HG02943 (cell line): Measurements from ENCODE around the gene TUBGCP6.

Experiments
- ATAC-seq: cut with Tn5 transposase; IDR thresholded peaks from one replicate; pipeline ENCODE4 v1.9.1; 2021; ENCODE audit warnings: mild to moderate bottlenecking, low read depth, moderate library complexity; ENCODE audit not compliant: unreplicated experiment

The TUBGCP6 gene

DNA sequence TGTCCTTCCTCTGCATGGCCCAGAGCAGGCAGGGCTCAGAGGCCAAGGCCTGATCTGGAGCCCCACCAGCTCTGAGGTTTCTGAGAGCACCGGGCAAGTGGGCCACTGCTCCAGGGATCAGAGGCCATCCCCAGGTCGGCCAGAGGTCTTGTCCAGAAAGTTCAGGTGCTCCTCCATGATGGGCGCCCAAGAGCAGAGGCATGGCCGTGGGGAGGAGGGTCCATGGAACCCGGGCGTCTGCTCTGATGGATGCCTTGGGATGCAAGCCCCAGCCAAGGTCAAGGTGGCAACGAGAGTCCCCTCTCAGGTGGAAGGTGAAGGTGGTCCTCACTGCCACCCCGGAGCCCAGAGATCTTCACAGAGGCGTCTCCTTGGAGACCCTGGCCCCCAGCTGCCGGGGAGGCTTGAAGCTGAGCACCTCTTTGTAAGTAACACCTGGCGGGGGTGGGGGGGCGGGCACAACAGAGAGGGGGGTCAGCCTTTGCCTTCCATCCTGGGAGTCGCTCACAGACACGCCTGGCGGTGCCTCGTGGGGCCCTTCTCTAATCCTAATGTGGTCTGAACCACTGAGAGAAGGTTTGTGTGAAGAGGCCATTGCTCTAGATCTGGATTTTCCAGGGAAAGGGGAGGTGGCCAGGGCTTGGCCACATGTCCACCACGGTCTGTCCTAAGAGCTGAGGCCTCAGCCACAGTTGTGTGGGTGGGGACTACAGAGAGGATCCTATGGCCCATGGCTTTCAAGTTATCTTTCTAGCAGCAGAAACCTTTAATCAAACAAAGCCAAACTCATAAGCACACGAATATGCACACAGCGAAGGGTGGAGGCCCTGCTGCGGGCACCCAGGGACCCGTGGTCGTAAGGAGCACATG is 8.5 kb upstream of the TUBGCP6 start:
- no peak for ATAC-seq

DNA sequence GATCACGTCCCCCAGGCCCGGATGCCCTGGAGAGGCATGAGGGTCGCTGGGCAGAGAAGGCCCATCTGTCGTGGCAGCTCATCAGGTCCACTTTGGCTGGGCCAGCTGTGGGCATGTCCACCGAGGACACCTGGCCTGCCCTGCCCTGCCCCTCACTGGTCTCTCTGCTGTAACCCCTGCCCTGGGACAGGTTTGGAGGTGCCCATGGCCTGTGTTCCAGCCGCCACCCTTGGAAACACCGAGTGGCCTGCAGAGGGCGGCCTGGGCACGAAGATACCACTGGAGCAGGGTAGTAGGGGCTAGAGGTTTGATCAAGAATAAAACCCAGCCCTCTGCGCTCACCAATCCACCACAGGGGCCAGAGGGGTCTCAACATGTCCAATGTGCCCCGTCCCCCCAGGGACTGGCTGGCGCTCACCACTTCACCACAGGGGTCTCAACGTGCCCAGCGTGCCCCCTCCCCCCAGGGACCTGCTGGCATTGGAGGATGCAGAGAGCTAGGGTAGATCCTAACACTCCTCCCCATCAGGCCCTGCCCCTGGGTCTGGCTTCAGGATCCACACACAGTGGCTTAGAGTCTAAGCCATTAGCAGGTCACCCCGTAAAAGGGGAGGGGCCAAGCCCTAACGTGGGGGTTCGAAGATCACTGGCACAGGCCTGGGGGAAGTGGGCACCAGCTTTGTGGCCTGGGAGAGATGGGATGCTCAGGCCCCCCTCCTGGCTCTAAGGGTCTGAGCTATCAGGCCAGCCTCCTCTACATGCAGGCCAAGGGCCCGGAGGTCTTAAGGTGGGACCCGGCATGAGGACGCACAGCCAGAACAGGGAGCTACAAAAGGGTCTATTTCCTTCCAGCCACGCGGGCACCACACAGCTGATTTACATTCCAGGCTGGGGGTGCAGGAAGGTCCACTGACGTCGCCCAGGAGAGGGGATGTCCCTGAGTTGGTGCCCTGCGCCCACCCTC is 7.5 kb upstream of the TUBGCP6 start:
- no peak for ATAC-seq

GRCh38 chr22:50251477-50252081 is 6.8 kb upstream of the TUBGCP6 start:
- ATAC-seq, result no peak

GRCh38 chr22:50250555-50251476 is 6.0 kb upstream of the TUBGCP6 start, which contains the start of gene HDAC10:
HDAC10 (minus strand) TSS chr22:50251265; CDS start chr22:50251032, 233 bp downstream.
- ATAC-seq, result no peak

DNA sequence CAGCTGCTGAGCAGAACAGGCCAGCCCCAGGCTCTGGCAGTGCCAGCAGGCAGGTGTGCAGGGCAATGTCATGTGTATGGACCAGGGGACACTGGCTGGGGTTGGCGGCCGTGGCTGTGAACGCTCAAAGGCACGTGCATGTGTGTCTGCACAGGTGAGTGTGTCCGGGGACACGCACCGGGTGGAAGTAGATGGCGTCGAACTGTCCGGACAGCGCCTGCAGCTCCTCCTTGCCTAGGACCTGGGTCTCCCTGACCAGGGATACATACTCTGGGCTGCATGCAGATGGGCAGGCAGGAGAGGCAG is 5.4 kb upstream of the TUBGCP6 start:
- no peak for ATAC-seq

- no peak for ATAC-seq
Measured at GRCh38 chr22:50249341-50250248, 4.8 kb upstream of the TUBGCP6 start.

- no peak for ATAC-seq
Measured at GRCh38 chr22:50248196-50249081, 3.6 kb upstream of the TUBGCP6 start.

DNA sequence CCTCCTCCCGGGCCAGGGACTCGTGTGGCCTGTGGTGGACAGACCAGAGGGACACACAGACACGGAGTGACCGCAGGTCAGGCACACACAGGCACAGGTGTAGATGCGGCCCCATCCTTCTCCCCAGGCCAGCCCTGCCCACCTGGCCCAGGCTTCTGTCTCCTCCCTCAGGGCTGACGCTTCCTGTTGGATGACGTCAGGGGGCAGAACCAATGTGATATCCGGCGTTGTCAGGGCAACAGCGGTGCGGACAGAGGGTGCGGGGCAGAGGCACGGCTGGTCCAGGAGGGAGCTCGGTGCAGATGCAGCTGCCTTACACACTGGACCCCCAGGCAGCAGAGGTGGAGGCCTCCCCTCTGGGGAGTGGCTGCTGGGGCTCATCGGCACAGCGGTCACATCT is 2.9 kb upstream of the TUBGCP6 start:
- ATAC-seq, result no peak

DNA sequence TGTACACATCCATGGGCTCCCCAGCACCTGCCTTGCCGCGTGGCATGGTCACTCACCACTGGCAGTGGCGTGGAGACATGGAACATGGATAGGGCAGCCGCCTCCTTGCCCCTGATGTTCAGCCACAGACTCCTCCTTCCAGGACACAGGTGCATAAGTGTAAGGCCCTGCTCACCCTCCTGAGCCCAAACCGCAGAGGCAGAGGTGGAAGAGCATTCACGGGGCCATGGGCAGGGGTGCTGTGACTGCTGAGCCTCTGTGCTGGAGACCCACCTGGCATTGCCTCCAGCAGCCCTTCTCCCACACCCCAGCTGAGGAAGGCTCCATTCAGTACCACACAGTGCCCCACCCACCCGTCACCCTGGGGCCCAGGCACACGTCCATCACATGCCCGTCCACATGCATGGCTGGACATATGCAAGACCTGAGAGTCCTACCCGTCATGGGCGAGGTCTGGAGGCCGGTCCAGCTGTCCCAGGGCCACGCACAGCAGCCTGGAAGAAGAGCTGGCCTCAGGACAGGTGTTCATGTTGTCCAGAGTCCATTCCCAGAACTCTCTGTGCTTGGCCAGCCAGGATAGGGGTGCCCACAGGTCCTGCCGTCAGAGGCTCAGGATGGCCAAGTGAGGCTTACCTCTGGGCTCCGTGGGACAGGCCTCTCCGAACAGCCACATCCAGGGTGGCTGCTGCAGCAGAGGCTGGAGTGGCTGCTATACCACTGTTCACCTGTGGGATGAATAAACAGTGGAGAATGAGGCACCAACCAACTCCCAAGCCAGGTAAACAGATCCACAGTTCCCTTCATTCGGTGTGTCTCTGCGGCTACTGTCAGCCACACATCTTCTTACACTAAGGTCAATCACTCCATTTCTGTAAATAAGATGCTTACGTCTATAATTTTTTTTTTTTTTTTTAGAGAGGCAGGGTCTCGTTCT is 1.7 kb upstream of the TUBGCP6 start:
- ATAC-seq, result no peak

GRCh38 chr22:50245214-50246072 is 620 bp upstream of the TUBGCP6 start:
- ATAC-seq, result no peak

DNA sequence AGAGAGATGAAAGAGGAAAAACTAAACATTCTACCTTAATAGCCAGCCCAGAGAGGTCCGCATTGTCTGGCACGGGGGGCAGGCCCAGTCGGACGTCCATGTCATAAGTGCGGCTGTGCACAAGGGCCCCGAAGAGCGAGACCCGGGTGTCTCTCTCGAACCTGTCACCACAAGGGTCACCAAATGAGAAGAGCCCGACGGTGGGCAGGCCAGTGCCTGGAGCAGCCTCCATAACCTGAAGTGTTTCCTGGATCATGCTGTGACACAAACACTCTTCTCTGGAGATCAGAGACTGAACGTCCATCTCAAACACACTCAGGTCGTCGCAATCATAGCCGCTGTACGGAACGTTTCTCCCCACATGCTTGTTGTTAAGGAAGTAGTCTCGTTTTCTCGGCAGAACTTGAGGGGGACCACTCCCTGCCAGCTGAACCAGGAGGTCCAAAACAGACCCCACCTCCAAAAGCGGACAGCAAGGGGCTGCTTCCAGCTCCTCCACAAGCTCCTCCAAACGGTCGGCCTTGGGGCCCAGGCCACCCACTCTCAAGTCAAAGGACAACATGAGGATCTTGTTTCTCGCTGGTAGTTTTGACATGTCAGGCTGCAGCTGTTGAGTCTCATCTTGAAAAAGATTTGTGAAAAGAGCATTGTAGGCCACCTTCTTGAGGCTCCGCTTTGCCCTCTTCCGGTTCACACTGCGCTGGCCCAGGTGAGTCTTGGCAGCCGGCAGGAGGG is 971 bp downstream of the TUBGCP6 start:
- no peak for ATAC-seq

- ATAC-seq, result no peak
Measured at GRCh38 chr22:50242406-50242949, 2.3 kb downstream of the TUBGCP6 start.

DNA sequence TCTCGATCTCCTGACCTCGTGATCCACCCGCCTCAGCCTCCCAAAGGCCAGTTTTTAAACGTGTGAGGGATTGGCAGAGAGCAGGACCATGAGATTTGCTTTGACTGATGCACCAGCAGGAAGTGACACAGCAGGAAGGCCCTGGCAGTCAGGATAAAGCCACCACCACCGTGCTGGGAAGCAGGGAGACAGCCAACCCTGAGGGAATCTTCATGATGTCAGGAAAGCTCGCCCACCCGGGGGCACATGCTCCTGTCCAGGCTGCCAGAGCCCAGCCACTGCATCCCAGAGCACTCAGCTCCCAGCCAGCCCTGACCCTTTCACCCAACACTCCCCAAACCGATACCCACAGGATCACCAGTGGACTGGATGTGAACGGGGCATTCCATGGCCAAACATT is 6.1 kb downstream of the TUBGCP6 start:
- no peak for ATAC-seq

DNA sequence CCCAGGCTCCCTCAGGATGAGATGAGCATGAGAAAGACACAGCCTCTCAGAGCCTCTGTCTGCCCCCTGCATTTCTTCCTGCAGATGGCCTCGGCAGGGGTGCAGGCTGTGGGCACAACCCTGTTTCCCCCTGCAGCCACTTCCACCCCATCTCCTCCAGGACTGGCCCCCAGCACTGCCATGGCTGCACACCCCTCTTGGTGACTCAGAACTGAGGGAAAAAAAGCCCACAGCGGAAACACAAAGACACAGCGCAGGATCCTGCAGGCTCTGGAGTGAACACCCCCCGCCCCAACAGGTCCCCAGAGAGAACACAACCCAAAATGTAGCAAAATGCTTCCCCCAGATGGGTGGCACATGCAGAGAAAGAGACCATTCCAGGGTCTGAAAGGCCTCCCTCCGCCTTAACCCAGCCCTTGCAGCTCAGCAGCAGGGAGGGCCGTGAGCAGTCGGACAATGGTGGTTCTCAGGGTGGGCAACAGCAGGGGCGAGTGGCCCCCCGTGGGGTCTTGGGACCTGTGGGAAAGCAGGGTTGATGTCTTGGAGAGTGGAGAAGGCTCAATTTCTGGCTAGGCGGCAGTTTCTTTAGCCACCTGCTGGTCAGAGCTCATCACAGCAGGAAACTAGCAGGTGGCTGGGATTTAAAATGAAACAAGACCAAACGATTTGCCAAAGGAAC is 8.0 kb downstream of the TUBGCP6 start:
- no peak for ATAC-seq

DNA sequence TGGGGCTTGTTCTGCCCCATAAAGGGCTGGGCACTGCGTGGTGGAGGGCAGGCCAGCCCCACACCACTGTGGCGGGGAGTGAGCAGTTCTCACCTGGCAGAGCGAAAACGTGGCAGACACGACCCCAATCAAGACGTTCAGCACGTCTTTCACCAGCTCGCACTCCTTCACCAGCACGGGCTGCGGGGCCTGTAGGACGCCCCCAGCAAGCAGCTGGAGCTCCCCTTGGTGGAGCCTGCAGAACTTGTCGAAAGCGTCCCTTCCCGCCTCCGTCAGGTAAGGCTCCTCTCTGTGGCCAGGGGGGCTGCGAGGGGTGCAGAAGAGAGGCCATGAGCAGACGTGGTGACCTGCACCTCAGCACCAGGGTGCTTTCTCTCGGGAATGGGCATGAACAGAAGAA is 11.6 kb downstream of the TUBGCP6 start:
- no peak for ATAC-seq
